GM12872 (cell line): ENCODE results near the gene TPM1.

ENCODE experiments used
- CTCF ChIP-seq: IDR thresholded peaks from 3 replicates; pipeline ENCODE4 v1.5.1; 2011; ENCODE audit warnings: low read depth, mild to moderate bottlenecking, low read length, moderate library complexity; ENCODE audit not compliant: insufficient read depth

Gene TPM1

GRCh38 chr15:63083044-63083443 is 40.5 kb downstream of the TPM1 start:
- TF ChIP-seq CTCF: no peak

GRCh38 chr15:63083541-63083940 is 41.0 kb downstream of the TPM1 start:
- no peak for TF ChIP-seq CTCF

- TF ChIP-seq CTCF: no peak
These were observed 42.3 kb downstream of the TPM1 start for GRCh38 chr15:63084806-63085205.

- TF ChIP-seq CTCF: no peak
These were observed 42.7 kb downstream of the TPM1 start for GRCh38 chr15:63085289-63085688.

GRCh38 chr15:63086271-63086670 is 43.7 kb downstream of the TPM1 start:
- TF ChIP-seq CTCF: no peak

GRCh38 chr15:63086947-63087346 is 44.4 kb downstream of the TPM1 start:
- no peak for TF ChIP-seq CTCF

GRCh38 chr15:63088533-63089245 is 46.1 kb downstream of the TPM1 start:
- no peak for TF ChIP-seq CTCF
